NT2/D1 (cell line): ENCODE results near the gene GSTM2.

Experiments used
- YY1 ChIP-seq: IDR thresholded peaks from 2 replicates; pipeline ENCODE4 v1.6.1; 2011; ENCODE audit not compliant: insufficient read length, insufficient read depth
- ZNF274 ChIP-seq: IDR thresholded peaks from 2 replicates; pipeline ENCODE4 v1.6.1; 2011; ENCODE audit warnings: mild to moderate bottlenecking, low read depth, low read length

- TF ChIP-seq ZNF274 (no peak), YY1 (peak; percentile 31)
Observed at GRCh38 chr1:109619576-109620400, 48.1 kb upstream of the GSTM2 start, which contains the start of the genes AMPD2 and GNAT2.
